Measurements from ENCODE around the gene UNC79. TPM values are rescaled to one million over a fixed set of nuclear protein-coding genes. Genes with fewer than 3 reads are reported as not detected.

The UNC79 gene
- total RNA-seq, 1 experiment from 2014 or later: 0.05 TPM

- BruUV-seq (replicated peaks): no TSS peak
- Histone ChIP-seq H3K9me3 (ENCODE audit: control insufficient read depth, insufficient read depth, low read depth, low read length) (no peaks in the 10 kb centered on the region), H3K4me1 (ENCODE audit: control insufficient read depth, insufficient read depth, low read length) (no peaks in the 10 kb centered on the region), H3K27me3 (ENCODE audit: control insufficient read depth, insufficient read depth, low read length) (no peaks in the 10 kb centered on the region), H3K27ac (ENCODE audit: low read length) (no peak overlapping the region), H3K36me3 (ENCODE audit: control insufficient read depth, insufficient read depth, low read length) (no peaks in the 10 kb centered on the region), H3K4me3 (ENCODE audit: low read depth in 2 of 2, low read length in 2 of 2) (no peak overlapping the region)
- TF ChIP-seq SIN3A (IDR thresholded peaks at IDR 0.05; ENCODE audit: borderline replicate concordance, insufficient read depth, low read depth, low read length) (no peak), REST (IDR thresholded peaks at IDR 0.05; ENCODE audit: insufficient read depth in 1 of 2, low read depth in 2 of 2, low read length in 1 of 2) (no peak), POLR2AphosphoS5 (IDR thresholded peaks at IDR 0.05; ENCODE audit: low read depth, low read length) (no peak), CTCF (IDR thresholded peaks at IDR 0.05) (no peak), TCF7L2 (IDR thresholded peaks at IDR 0.05; ENCODE audit: low read depth, low read length) (no peak)
- POLR2A ChIA-PET: no interaction called here
- CTCF ChIA-PET: no interaction called here
- in situ Hi-C loops (cut with HindIII; ENCODE audit: low pct_unique_long_range_greater_than_20kb, low sequenced_read_pairs): no loop called here
- DNase-seq (ENCODE audit: low read depth, low spot score): no peak
- no peak for ATAC-seq
- intact Hi-C loops (cut with micrococcal nuclease; ENCODE audit: unreplicated experiment): no loop called here
These were observed 162.0 kb downstream of the UNC79 start for GRCh38 chr14:93592786-93593185.

- Histone ChIP-seq H3K4me1 (ENCODE audit: control insufficient read depth, insufficient read depth, low read length) (no peaks in the 10 kb centered on the region), H3K36me3 (ENCODE audit: control insufficient read depth, insufficient read depth, low read length) (no peaks in the 10 kb centered on the region), H3K27ac (ENCODE audit: low read length) (no peak overlapping the region), H3K9me3 (ENCODE audit: control insufficient read depth, insufficient read depth, low read depth, low read length) (no peaks in the 10 kb centered on the region), H3K4me3 (ENCODE audit: low read depth in 2 of 2, low read length in 2 of 2) (no peak overlapping the region), H3K27me3 (ENCODE audit: control insufficient read depth, insufficient read depth, low read length) (peaks cover 6% of the 10 kb centered on the region; the same call in 1 of the 2 replicates)
- TF ChIP-seq REST (IDR thresholded peaks at IDR 0.05; ENCODE audit: insufficient read depth in 1 of 2, low read depth in 2 of 2, low read length in 1 of 2) (no peak), TCF7L2 (IDR thresholded peaks at IDR 0.05; ENCODE audit: low read depth, low read length) (no peak), CTCF (IDR thresholded peaks at IDR 0.05) (no peak), SIN3A (IDR thresholded peaks at IDR 0.05; ENCODE audit: borderline replicate concordance, insufficient read depth, low read depth, low read length) (no peak), POLR2AphosphoS5 (IDR thresholded peaks at IDR 0.05; ENCODE audit: low read depth, low read length) (no peak)
- POLR2A ChIA-PET: no interaction called here
- CTCF ChIA-PET: no interaction called here
- DNase-seq (ENCODE audit: low read depth, low spot score) (no peak), ATAC-seq (no peak)
- BruUV-seq (replicated peaks): no TSS peak
- intact Hi-C loops (cut with micrococcal nuclease; ENCODE audit: unreplicated experiment) (no loop called here), in situ Hi-C loops (cut with HindIII; ENCODE audit: low pct_unique_long_range_greater_than_20kb, low sequenced_read_pairs) (no loop called here)
These were observed 175.4 kb downstream of the UNC79 start for GRCh38 chr14:93606091-93606490.
